Stomach (tissue), 9 donors: Measurements from ENCODE around the gene ENTR1. TPM values are rescaled to one million over a fixed set of nuclear protein-coding genes. Genes with fewer than 3 reads are reported as not detected.

Source experiments
- DNase-seq, 2 donors: peaks; one replicate each; pipeline versions ENCODE4 v3.0.0 to v3.0.0-alpha.2; 2013 to 2019
- H3K27ac ChIP-seq, 5 donors: fragments of 200-600 bp in 4 of 5; sonication (generic) in 4 of 5; one replicate each; pipeline ENCODE4 v1.5.1; 2013 to 2019; ENCODE audit warnings: mild to moderate bottlenecking in 1 of 5, moderate library complexity in 1 of 5
- H3K27me3 ChIP-seq, 3 donors: fragments of 200-600 bp; sonication (generic); one replicate each; pipeline ENCODE4 v1.5.1; 2017 to 2019; ENCODE audit warnings: mixed run types in 1 of 3
- H3K36me3 ChIP-seq, 4 donors: fragments of 200-600 bp; sonication (generic); 1 replicate in 3 of 4; 2 replicates in 1 of 4; pipeline ENCODE4 v1.5.1; 2016 to 2019
- H3K4me1 ChIP-seq, 4 donors: fragments of 200-600 bp; sonication (generic); one replicate each; pipeline ENCODE4 v1.5.1; 2016 to 2019
- H3K4me3 ChIP-seq, 4 donors: fragments of 200-600 bp; sonication (generic) in 3 of 4; one replicate each; pipeline ENCODE4 v1.5.1; 2016 to 2019; ENCODE audit warnings: mild to moderate bottlenecking in 1 of 4
- H3K9me3 ChIP-seq, 4 donors: fragments of 200-600 bp; sonication (generic); one replicate each; pipeline ENCODE4 v1.5.1; 2016 to 2019
- CTCF ChIP-seq, 7 experiments: fragments of 450-650 bp in 4 of 7; fragments of 200-600 bp in 3 of 7; sonication (generic) in 3 of 7; IDR thresholded peaks; one replicate each; pipeline ENCODE4 v1.5.1; 2016 to 2019; ENCODE audit warnings: antibody characterized with exemption in 7 of 7, control low read depth in 2 of 7, mild to moderate bottlenecking in 1 of 7
- EP300 ChIP-seq: sonication (generic); formaldehyde crosslinking; IDR thresholded peaks from one replicate; pipeline ENCODE4 v1.6.1; 2017; ENCODE audit warnings: antibody characterized with exemption
- POLR2A ChIP-seq, 4 donors: fragments of 450-650 bp; IDR thresholded peaks; one replicate each; pipeline ENCODE4 v1.6.1; 2016; ENCODE audit warnings: antibody characterized with exemption in 4 of 4, control low read depth in 2 of 4, mild to moderate bottlenecking in 1 of 4, moderate library complexity in 1 of 4
- POLR2AphosphoS5 ChIP-seq, 3 donors: sonication (generic); formaldehyde crosslinking; IDR thresholded peaks; one replicate each; pipeline ENCODE4 v1.6.1; 2016; ENCODE audit warnings: antibody characterized with exemption in 3 of 3
- WGBS, 5 donors: extraction: QIAGEN DNeasy Blood & Tissue Kit in 3 of 5; methylation state at CpG; one replicate each; pipeline versions ENCODE4 v1.1.5 to v1.1.7; 2013 to 2018; 5-methylcytosine and 5-hydroxymethylcytosine counted together
- intact Hi-C: fragments of 100-400 bp; cut with DNase I; formaldehyde crosslinking; loops from one replicate; pipeline ENCODE4 v1.15.1; 2023; ENCODE audit warnings: low total_unique reads
- polyA plus RNA-seq, 3 donors: library from polyadenylated mRNA; stranded (reverse); fragments of 200-250 nt; gene quantifications; one replicate each; pipeline ENCODE4 v1.2.3, GENCODE V29; 2013
- total RNA-seq, 5 donors: library from RNA; depleted of rRNA; stranded (reverse); fragments of >200 nt; gene quantifications; one replicate each; pipeline versions ENCODE4 v1.1.0 to v1.2.3, GENCODE V29; 2014 to 2016
- donor health status: healthy with polysubstance abuse.
- donor health status: Bipolar disorder and iron deficiency.
- donor health status: healthy.

The ENTR1 gene
- total and polyA plus RNA-seq, 8 donors = 20.6 to 184 (median 34.8) TPM

GRCh38 chr9:136437839-136438547, 27.6 kb upstream of the ENTR1 start:
- peak overlapping the region in 1 of 5 donors; percentile 84 for H3K27ac ChIP-seq
- no peak for DNase-seq
- TF ChIP-seq CTCF (IDR thresholded peaks at IDR 0.05) = no peak
- TF ChIP-seq POLR2A (IDR thresholded peaks at IDR 0.05) = no peak
- no peak for TF ChIP-seq EP300
- no peak for TF ChIP-seq POLR2AphosphoS5 (IDR thresholded peaks at IDR 0.05)
- H3K4me3 ChIP-seq = peak overlapping the region; percentile 91 to 98 (median 95)
- 51 to 57% (median 56%) methylated on average over 31 to 37 of the region's 37 CpGs for WGBS, 5 donors
- peaks cover 24 to 44% (median 38%) of the 10 kb centered on the region in 4 donors for H3K4me1 ChIP-seq
- intact Hi-C loops = no loop called here
- H3K9me3 ChIP-seq = no peaks in the 10 kb centered on the region
- H3K27me3 ChIP-seq = no peaks in the 10 kb centered on the region
- peaks cover 20 to 61% (median 51%) of the 10 kb centered on the region in 4 donors for H3K36me3 ChIP-seq

- no peaks in the 10 kb centered on the region for H3K27me3 ChIP-seq
- no peak overlapping the region for H3K27ac ChIP-seq
- intact Hi-C loops = no loop called here
- peak in 1 of 2 donors; percentile 35 for DNase-seq
- H3K4me3 ChIP-seq = peak overlapping the region; percentile 1 to 98 (median 92)
- TF ChIP-seq POLR2A (IDR thresholded peaks at IDR 0.05) (no peak), EP300 (no peak), CTCF (IDR thresholded peaks at IDR 0.05) (no peak), POLR2AphosphoS5 (IDR thresholded peaks at IDR 0.05) (no peak)
- peaks cover 24 to 44% (median 38%) of the 10 kb centered on the region in 4 donors for H3K4me1 ChIP-seq
- H3K9me3 ChIP-seq = no peaks in the 10 kb centered on the region
- WGBS, 5 donors = 53 to 67% (median 59%) methylated on average over 7 to 8 of the region's 8 CpGs
- peaks cover 14 to 61% (median 51%) of the 10 kb centered on the region in 4 donors for H3K36me3 ChIP-seq
These were observed 27.0 kb upstream of the ENTR1 start for GRCh38 chr9:136437430-136437829.

GRCh38 chr9:136436055-136436634, 25.7 kb upstream of the ENTR1 start:
- intact Hi-C loops = no loop called here
- no peak overlapping the region for H3K4me3 ChIP-seq
- H3K36me3 ChIP-seq = peaks cover 2 to 56% (median 46%) of the 10 kb centered on the region in 4 donors
- H3K9me3 ChIP-seq = no peaks in the 10 kb centered on the region
- TF ChIP-seq CTCF (IDR thresholded peaks at IDR 0.05) (no peak), EP300 (no peak), POLR2AphosphoS5 (IDR thresholded peaks at IDR 0.05) (no peak), POLR2A (IDR thresholded peaks at IDR 0.05) (no peak)
- H3K27me3 ChIP-seq = no peaks in the 10 kb centered on the region
- no peak overlapping the region for H3K27ac ChIP-seq
- H3K4me1 ChIP-seq = peaks cover 24 to 44% (median 38%) of the 10 kb centered on the region in 4 donors
- 91 to 95% (median 92%) methylated on average over 16 to 25 of the region's 25 CpGs for WGBS, 5 donors
- no peak for DNase-seq

- Histone ChIP-seq H3K4me1 (peaks cover 19 to 38% (median 32%) of the 10 kb centered on the region in 4 donors), H3K4me3 (no peak overlapping the region), H3K27ac (no peak overlapping the region), H3K9me3 (no peaks in the 10 kb centered on the region), H3K27me3 (no peaks in the 10 kb centered on the region), H3K36me3 (peaks cover 9 to 60% (median 51%) of the 10 kb centered on the region in 4 donors)
- no peak for DNase-seq
- TF ChIP-seq CTCF (IDR thresholded peaks at IDR 0.05) (no peak), POLR2AphosphoS5 (IDR thresholded peaks at IDR 0.05) (no peak), EP300 (no peak), POLR2A (IDR thresholded peaks at IDR 0.05) (no peak)
- intact Hi-C loops = no loop called here
- 80 to 93% (median 86%) methylated on average over 11 to 17 of the region's 17 CpGs for WGBS, 5 donors
These were observed 24.3 kb upstream of the ENTR1 start for GRCh38 chr9:136434580-136435169.
